ENCODE data around the gene SDK2.

- TF ChIP-seq POLR2A (IDR thresholded peaks at IDR 0.05) (no peak), CTCF (IDR thresholded peaks at IDR 0.05) (no peak)
These were observed 35.2 kb upstream of the SDK2 start for GRCh38 chr17:73679476-73679875.
